ENCODE results near the gene HPS4. TPM values are rescaled to one million over a fixed set of nuclear protein-coding genes. Genes with fewer than 3 reads are reported as not detected.

The HPS4 gene
- total RNA-seq, 1 experiment from 2014 or later, result 19.9 TPM

DNA sequence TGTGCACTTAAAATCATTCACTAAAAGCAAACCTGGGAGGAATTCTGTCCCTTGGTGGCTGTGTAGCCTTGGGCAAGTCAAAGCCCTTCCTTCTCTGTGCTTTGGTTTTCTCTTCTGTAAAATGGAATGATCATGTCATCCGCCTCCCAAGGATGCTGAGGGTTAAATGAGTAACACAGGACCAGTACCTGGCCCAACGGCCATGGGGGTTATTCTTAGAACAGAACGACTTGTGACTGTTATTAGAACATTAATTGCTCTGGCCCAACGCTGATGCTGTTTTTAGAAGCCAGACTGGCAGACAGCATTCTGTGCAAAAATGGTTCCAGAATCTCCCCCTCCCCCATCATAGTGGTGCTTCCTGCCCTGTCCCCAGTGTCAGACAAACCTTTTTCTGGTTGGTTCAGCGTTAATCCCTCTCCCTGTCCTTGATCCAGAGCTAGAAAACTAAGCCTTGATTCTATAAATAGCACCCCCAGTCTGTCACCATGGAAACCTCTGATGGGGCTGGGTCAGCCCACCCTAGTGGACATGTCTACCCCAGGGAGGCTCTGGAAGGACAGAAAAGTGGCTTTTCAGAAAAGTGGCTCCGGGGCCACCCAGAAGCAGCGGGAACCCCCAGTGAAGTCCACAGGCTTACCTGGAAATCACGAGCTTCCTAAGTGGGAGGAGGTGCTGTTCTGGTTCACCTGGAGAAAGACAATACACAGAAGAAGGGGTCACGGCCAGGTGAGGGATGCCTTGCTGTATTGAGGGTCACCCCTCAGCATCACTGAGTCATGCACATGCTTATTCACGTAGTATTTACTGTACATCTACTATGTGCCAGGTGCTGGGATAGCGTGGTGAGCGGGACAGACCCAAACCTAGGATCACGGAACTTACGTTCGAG lies 44.2 kb upstream of the HPS4 start:
- H3K36me3 ChIP-seq (ENCODE audit: low read depth, low read length), result no peaks in the 10 kb centered on the region
- ChIA-PET CTCF (no interaction called here), POLR2A (ENCODE audit: unreplicated experiment) (no interaction called here)
- no peaks in the 10 kb centered on the region for H3K9me2 ChIP-seq (replicated peaks; ENCODE audit: low read length)
- H3K9ac ChIP-seq (ENCODE audit: low read length), result no peak overlapping the region
- H3K4me1 ChIP-seq (ENCODE audit: insufficient read depth, low read length), result no peaks in the 10 kb centered on the region
- TF ChIP-seq, protein P1, sequence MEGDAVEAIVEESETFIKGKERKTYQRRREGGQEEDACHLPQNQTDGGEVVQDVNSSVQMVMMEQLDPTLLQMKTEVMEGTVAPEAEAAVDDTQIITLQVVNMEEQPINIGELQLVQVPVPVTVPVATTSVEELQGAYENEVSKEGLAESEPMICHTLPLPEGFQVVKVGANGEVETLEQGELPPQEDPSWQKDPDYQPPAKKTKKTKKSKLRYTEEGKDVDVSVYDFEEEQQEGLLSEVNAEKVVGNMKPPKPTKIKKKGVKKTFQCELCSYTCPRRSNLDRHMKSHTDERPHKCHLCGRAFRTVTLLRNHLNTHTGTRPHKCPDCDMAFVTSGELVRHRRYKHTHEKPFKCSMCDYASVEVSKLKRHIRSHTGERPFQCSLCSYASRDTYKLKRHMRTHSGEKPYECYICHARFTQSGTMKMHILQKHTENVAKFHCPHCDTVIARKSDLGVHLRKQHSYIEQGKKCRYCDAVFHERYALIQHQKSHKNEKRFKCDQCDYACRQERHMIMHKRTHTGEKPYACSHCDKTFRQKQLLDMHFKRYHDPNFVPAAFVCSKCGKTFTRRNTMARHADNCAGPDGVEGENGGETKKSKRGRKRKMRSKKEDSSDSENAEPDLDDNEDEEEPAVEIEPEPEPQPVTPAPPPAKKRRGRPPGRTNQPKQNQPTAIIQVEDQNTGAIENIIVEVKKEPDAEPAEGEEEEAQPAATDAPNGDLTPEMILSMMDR (conservative IDR thresholded peaks at IDR 0.05; ENCODE audit: low read depth, low read length), result no peak
- TF ChIP-seq EZH2phosphoT487 (IDR thresholded peaks at IDR 0.05; ENCODE audit: borderline replicate concordance, low read length), result no peak
- TF ChIP-seq EZH2 (IDR thresholded peaks at IDR 0.05; ENCODE audit: low read length, unreplicated experiment), result no peak
- DNase-seq (no peak), ATAC-seq (no peak)
- no peaks in the 10 kb centered on the region for H4K20me1 ChIP-seq (ENCODE audit: low read length)
- no peaks in the 10 kb centered on the region for H3F3A ChIP-seq (ENCODE audit: low read length, unreplicated experiment)
- H3K9me3 ChIP-seq (ENCODE audit: low read length), result no peaks in the 10 kb centered on the region
- no peaks in the 10 kb centered on the region for H3K79me2 ChIP-seq (ENCODE audit: low read length)
- no peak overlapping the region for H3K4me3 ChIP-seq (ENCODE audit: low read length)
- no peaks in the 10 kb centered on the region for H3K27me3 ChIP-seq (ENCODE audit: low read length)
- intact Hi-C loops (cut with micrococcal nuclease), result no loop called here
- H3K4me2 ChIP-seq (ENCODE audit: low read length), result no peak overlapping the region
- no peak overlapping the region for H2AFZ ChIP-seq (ENCODE audit: low read length)
- no peak overlapping the region for H3K27ac ChIP-seq (ENCODE audit: low read length)
- no TSS peak for BruUV-seq (replicated peaks)

- ATAC-seq (no peak), DNase-seq (no peak)
- H3K4me3 ChIP-seq (ENCODE audit: low read length), result no peak overlapping the region
- no peak overlapping the region for H3K4me2 ChIP-seq (ENCODE audit: low read length)
- H3K36me3 ChIP-seq (ENCODE audit: low read depth, low read length), result no peaks in the 10 kb centered on the region
- no peaks in the 10 kb centered on the region for H3K9me3 ChIP-seq (ENCODE audit: low read length)
- intact Hi-C loops (cut with micrococcal nuclease), result no loop called here
- TF ChIP-seq, protein P1 (conservative IDR thresholded peaks at IDR 0.05; ENCODE audit: low read depth, low read length), result no peak
- no peak for TF ChIP-seq EZH2phosphoT487 (IDR thresholded peaks at IDR 0.05; ENCODE audit: borderline replicate concordance, low read length)
- TF ChIP-seq EZH2 (IDR thresholded peaks at IDR 0.05; ENCODE audit: low read length, unreplicated experiment), result no peak
- H3K9ac ChIP-seq (ENCODE audit: low read length), result no peak overlapping the region
- no TSS peak for BruUV-seq (replicated peaks)
- CTCF ChIA-PET, result no interaction called here
- no peaks in the 10 kb centered on the region for H3K4me1 ChIP-seq (ENCODE audit: insufficient read depth, low read length)
- H3K27ac ChIP-seq (ENCODE audit: low read length), result no peak overlapping the region
- POLR2A ChIA-PET (ENCODE audit: unreplicated experiment), result no interaction called here
- H3K79me2 ChIP-seq (ENCODE audit: low read length), result no peaks in the 10 kb centered on the region
- H2AFZ ChIP-seq (ENCODE audit: low read length), result no peak overlapping the region
- no peaks in the 10 kb centered on the region for H3K9me2 ChIP-seq (replicated peaks; ENCODE audit: low read length)
- no peaks in the 10 kb centered on the region for H3F3A ChIP-seq (ENCODE audit: low read length, unreplicated experiment)
- no peaks in the 10 kb centered on the region for H4K20me1 ChIP-seq (ENCODE audit: low read length)
- H3K27me3 ChIP-seq (ENCODE audit: low read length), result no peaks in the 10 kb centered on the region
Measured at GRCh38 chr22:26527167-26527566, 43.6 kb upstream of the HPS4 start.

DNA sequence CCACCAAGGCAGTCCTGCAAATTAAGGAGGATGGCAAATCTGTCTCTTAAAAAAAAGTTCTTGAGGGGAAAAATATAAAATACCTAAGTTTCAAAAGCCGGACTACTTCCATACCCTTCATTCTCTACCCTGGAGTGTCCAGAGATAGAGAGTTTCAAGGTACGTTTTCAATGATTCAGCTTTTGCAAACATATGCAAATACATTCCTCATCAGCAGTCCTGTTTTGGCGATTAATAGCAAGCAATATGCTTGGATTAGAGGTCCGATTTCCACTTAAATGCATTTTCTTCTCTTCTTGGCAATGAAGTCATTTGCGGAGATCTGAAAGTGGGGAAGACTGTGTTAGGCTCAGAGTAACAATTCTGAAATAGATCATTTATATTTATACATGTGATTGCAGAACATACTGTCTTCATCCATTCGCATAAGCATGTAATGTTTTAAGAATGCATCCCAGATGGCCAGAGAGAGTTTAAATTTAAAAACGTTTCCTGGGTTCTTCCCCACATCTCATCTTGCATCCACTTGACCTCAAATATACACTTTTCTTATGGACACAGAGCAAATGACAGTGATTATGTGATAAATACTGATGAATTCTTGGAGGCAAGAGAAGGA lies 42.5 kb upstream of the HPS4 start:
- H3K27ac ChIP-seq (ENCODE audit: low read length), result no peak overlapping the region
- H3K9ac ChIP-seq (ENCODE audit: low read length), result no peak overlapping the region
- no peak overlapping the region for H3K4me2 ChIP-seq (ENCODE audit: low read length)
- H2AFZ ChIP-seq (ENCODE audit: low read length), result no peak overlapping the region
- H3K4me3 ChIP-seq (ENCODE audit: low read length), result no peak overlapping the region
- ATAC-seq (no peak), DNase-seq (no peak)
- no peaks in the 10 kb centered on the region for H3K9me3 ChIP-seq (ENCODE audit: low read length)
- ChIA-PET POLR2A (ENCODE audit: unreplicated experiment) (no interaction called here), CTCF (no interaction called here)
- no peaks in the 10 kb centered on the region for H3K36me3 ChIP-seq (ENCODE audit: low read depth, low read length)
- H3K27me3 ChIP-seq (ENCODE audit: low read length), result no peaks in the 10 kb centered on the region
- H3K79me2 ChIP-seq (ENCODE audit: low read length), result no peaks in the 10 kb centered on the region
- no TSS peak for BruUV-seq (replicated peaks)
- TF ChIP-seq, protein P1 (conservative IDR thresholded peaks at IDR 0.05; ENCODE audit: low read depth, low read length), result no peak
- TF ChIP-seq EZH2phosphoT487 (IDR thresholded peaks at IDR 0.05; ENCODE audit: borderline replicate concordance, low read length) (no peak), EZH2 (IDR thresholded peaks at IDR 0.05; ENCODE audit: low read length, unreplicated experiment) (no peak)
- H3K4me1 ChIP-seq (ENCODE audit: insufficient read depth, low read length), result no peaks in the 10 kb centered on the region
- intact Hi-C loops (cut with micrococcal nuclease), result no loop called here
- no peaks in the 10 kb centered on the region for H3K9me2 ChIP-seq (replicated peaks; ENCODE audit: low read length)
- no peaks in the 10 kb centered on the region for H3F3A ChIP-seq (ENCODE audit: low read length, unreplicated experiment)
- no peaks in the 10 kb centered on the region for H4K20me1 ChIP-seq (ENCODE audit: low read length)

Data from PC-3 (cell line).